ENCODE measurements around the gene COG7. TPM values are rescaled to one million over a fixed set of nuclear protein-coding genes. Genes with fewer than 3 reads are reported as not detected.

COG7 gene
- total RNA-seq, 1 experiment from 2014 or later, result 38.3 TPM

DNA sequence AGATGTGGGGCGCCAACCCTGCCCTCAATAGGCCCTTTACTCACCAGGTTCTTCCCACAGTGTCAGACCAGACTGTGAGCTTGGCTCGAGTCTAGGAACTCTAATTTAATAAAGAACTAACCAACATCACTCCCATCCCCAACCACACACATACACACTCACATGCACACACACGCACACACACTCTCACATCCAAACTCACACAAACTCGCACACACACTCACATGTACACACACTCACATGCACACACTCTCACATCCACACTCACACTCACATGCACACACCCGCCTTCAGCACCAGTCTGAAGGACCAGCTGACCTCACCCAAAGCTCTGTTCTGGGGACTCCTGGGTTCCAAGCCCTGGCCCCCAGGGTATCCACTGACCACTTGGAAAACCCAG is 63.8 kb downstream of the COG7 start:
- CTCF ChIA-PET, result no interaction called here

DNA sequence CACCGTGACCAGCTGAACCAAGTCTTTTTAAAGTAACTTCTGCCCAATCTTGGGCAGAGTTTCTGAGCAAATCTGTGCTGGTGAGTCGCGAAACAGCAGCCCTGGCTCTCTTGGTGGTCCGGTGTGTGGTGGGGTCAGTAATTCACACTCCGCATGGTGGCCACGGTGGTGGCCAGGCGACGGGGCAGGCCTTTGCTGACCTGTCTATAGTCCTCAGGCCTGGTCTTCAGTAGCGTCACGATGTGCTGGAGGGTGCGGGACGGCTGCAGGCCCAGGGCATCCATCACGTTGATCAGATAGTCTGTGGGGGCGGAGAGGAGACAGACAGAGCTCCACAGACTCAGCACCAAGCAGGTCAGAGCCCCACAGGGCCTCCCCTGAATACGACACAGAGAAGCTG is 64.2 kb downstream of the COG7 start:
- ChIA-PET CTCF (no interaction called here), POLR2A (ENCODE audit: unreplicated experiment) (no interaction called here)
- H4K20me1 ChIP-seq (ENCODE audit: insufficient read depth), result no peaks in the 10 kb centered on the region
- DNase-seq, result no peak
- H3K27me3 ChIP-seq (ENCODE audit: insufficient read depth, low read depth), result no peaks in the 10 kb centered on the region
- no peak overlapping the region for H2AFZ ChIP-seq
- no peaks in the 10 kb centered on the region for H3K9me2 ChIP-seq (ENCODE audit: insufficient read depth)
- TF ChIP-seq, protein P1, sequence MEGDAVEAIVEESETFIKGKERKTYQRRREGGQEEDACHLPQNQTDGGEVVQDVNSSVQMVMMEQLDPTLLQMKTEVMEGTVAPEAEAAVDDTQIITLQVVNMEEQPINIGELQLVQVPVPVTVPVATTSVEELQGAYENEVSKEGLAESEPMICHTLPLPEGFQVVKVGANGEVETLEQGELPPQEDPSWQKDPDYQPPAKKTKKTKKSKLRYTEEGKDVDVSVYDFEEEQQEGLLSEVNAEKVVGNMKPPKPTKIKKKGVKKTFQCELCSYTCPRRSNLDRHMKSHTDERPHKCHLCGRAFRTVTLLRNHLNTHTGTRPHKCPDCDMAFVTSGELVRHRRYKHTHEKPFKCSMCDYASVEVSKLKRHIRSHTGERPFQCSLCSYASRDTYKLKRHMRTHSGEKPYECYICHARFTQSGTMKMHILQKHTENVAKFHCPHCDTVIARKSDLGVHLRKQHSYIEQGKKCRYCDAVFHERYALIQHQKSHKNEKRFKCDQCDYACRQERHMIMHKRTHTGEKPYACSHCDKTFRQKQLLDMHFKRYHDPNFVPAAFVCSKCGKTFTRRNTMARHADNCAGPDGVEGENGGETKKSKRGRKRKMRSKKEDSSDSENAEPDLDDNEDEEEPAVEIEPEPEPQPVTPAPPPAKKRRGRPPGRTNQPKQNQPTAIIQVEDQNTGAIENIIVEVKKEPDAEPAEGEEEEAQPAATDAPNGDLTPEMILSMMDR (conservative IDR thresholded peaks at IDR 0.05), result no peak
- TF ChIP-seq EZH2 (IDR thresholded peaks at IDR 0.05; ENCODE audit: low read depth), result no peak
- BruUV-seq (replicated peaks), result no TSS peak
- no peaks in the 10 kb centered on the region for H3K79me2 ChIP-seq (ENCODE audit: low read depth)
- no peaks in the 10 kb centered on the region for H3F3A ChIP-seq (ENCODE audit: insufficient read depth, low read depth)
- H3K4me2 ChIP-seq, result no peak overlapping the region
- intact Hi-C loops (cut with micrococcal nuclease; ENCODE audit: unreplicated experiment), result no loop called here
- H3K4me1 ChIP-seq (replicated peaks; ENCODE audit: insufficient read depth), result no peaks in the 10 kb centered on the region
- no peak overlapping the region for H3K27ac ChIP-seq
- H3K4me3 ChIP-seq, result no peak overlapping the region
- no peaks in the 10 kb centered on the region; the same call in 1 of the 2 replicates for H3K36me3 ChIP-seq (ENCODE audit: low read depth)
- no peaks in the 10 kb centered on the region for H3K9me3 ChIP-seq (ENCODE audit: insufficient read depth, low read depth)

More for the DNA sequence above, 63.8 kb downstream of the COG7 start:
- POLR2A ChIA-PET (ENCODE audit: unreplicated experiment), result no interaction called here
- H4K20me1 ChIP-seq (ENCODE audit: insufficient read depth), result no peaks in the 10 kb centered on the region
- H3K27ac ChIP-seq, result no peak overlapping the region
- H3K4me2 ChIP-seq, result no peak overlapping the region
- H3K27me3 ChIP-seq (ENCODE audit: insufficient read depth, low read depth), result no peaks in the 10 kb centered on the region
- no TSS peak for BruUV-seq (replicated peaks)
- H3K4me3 ChIP-seq, result no peak overlapping the region
- no peaks in the 10 kb centered on the region for H3K9me3 ChIP-seq (ENCODE audit: insufficient read depth, low read depth)
- intact Hi-C loops (cut with micrococcal nuclease; ENCODE audit: unreplicated experiment), result no loop called here
- no peaks in the 10 kb centered on the region for H3K79me2 ChIP-seq (ENCODE audit: low read depth)
- DNase-seq, result no peak
- H3K36me3 ChIP-seq (ENCODE audit: low read depth), result no peaks in the 10 kb centered on the region; the same call in 1 of the 2 replicates
- no peak overlapping the region for H2AFZ ChIP-seq
- H3K4me1 ChIP-seq (replicated peaks; ENCODE audit: insufficient read depth), result no peaks in the 10 kb centered on the region
- TF ChIP-seq EZH2 (IDR thresholded peaks at IDR 0.05; ENCODE audit: low read depth), result no peak
- TF ChIP-seq, protein P1 (conservative IDR thresholded peaks at IDR 0.05), result no peak
- H3F3A ChIP-seq (ENCODE audit: insufficient read depth, low read depth), result 0 out of 2 replicates have a peak, but pooled peaks cover under 1% of the 10 kb centered on the region
- H3K9me2 ChIP-seq (ENCODE audit: insufficient read depth), result no peaks in the 10 kb centered on the region

DNA sequence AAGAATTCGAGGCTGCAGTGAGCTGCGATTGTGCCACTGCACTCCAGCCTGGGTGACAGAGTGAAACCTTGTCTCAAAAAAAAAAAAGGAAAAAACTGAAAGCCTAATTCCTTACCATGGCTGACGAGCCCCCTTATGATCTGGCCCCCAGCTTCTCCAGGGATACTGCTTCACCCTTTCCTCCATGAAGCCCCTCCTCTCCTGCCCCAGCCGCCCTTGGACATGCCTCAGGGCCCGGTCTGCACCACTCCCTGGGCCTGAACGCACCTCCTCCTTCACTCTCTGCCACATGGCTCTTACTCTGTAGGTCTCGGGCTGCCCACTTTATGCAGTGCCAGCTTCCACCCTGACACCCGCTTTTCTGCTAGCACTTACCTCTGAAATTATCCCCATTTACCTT is 65.3 kb downstream of the COG7 start:
- H3K79me2 ChIP-seq (ENCODE audit: low read depth), result no peaks in the 10 kb centered on the region
- POLR2A ChIA-PET (ENCODE audit: unreplicated experiment), result no interaction called here
- H3K4me3 ChIP-seq, result no peak overlapping the region
- no peak overlapping the region for H2AFZ ChIP-seq
- no peak overlapping the region for H3K27ac ChIP-seq
- no peak for DNase-seq
- CTCF ChIA-PET, result no interaction called here
- no TSS peak for BruUV-seq (replicated peaks)
- H3K4me1 ChIP-seq (replicated peaks; ENCODE audit: insufficient read depth), result no peaks in the 10 kb centered on the region
- intact Hi-C loops (cut with micrococcal nuclease; ENCODE audit: unreplicated experiment), result no loop called here
- H3F3A ChIP-seq (ENCODE audit: insufficient read depth, low read depth), result no peaks in the 10 kb centered on the region
- H3K9me3 ChIP-seq (ENCODE audit: insufficient read depth, low read depth), result no peaks in the 10 kb centered on the region
- H4K20me1 ChIP-seq (ENCODE audit: insufficient read depth), result no peaks in the 10 kb centered on the region
- TF ChIP-seq EZH2 (IDR thresholded peaks at IDR 0.05; ENCODE audit: low read depth), result no peak
- TF ChIP-seq, protein P1 (conservative IDR thresholded peaks at IDR 0.05), result no peak
- no peaks in the 10 kb centered on the region; the same call in 1 of the 2 replicates for H3K36me3 ChIP-seq (ENCODE audit: low read depth)
- no peaks in the 10 kb centered on the region for H3K27me3 ChIP-seq (ENCODE audit: insufficient read depth, low read depth)
- no peak overlapping the region for H3K4me2 ChIP-seq
- no peaks in the 10 kb centered on the region for H3K9me2 ChIP-seq (ENCODE audit: insufficient read depth)
